IMR-90 (cell line): ENCODE data around the gene POU3F2.

Source experiments
- POLR2A ChIP-seq: IDR thresholded peaks from 2 replicates; pipeline ENCODE4 v1.6.1; 2012; ENCODE audit warnings: mild to moderate bottlenecking, low read depth, low read length
- RAD21 ChIP-seq: IDR thresholded peaks from 2 replicates; pipeline ENCODE4 v1.6.1; 2012; ENCODE audit warnings: low read length, improper control_type of control experiment
- RCOR1 ChIP-seq: IDR thresholded peaks from 2 replicates; pipeline ENCODE4 v1.6.1; 2012; ENCODE audit warnings: mild to moderate bottlenecking, low read length, improper control_type of control experiment; ENCODE audit not compliant: insufficient replicate concordance
- SMC3 ChIP-seq: fragments of 150-350 bp; IDR thresholded peaks from 2 replicates; pipeline ENCODE4 v1.6.1; 2016; ENCODE audit warnings: low read depth, mild to moderate bottlenecking, antibody characterized with exemption, low read length, moderate library complexity
- TF ChIP-seq, protein P1 (sequence below): conservative IDR thresholded peaks from 2 replicates; pipeline ENCODE4 v1.5.1; 2012; ENCODE audit warnings: mild to moderate bottlenecking, low read depth, low read length, improper control_type of control experiment

- TF ChIP-seq, protein P1, sequence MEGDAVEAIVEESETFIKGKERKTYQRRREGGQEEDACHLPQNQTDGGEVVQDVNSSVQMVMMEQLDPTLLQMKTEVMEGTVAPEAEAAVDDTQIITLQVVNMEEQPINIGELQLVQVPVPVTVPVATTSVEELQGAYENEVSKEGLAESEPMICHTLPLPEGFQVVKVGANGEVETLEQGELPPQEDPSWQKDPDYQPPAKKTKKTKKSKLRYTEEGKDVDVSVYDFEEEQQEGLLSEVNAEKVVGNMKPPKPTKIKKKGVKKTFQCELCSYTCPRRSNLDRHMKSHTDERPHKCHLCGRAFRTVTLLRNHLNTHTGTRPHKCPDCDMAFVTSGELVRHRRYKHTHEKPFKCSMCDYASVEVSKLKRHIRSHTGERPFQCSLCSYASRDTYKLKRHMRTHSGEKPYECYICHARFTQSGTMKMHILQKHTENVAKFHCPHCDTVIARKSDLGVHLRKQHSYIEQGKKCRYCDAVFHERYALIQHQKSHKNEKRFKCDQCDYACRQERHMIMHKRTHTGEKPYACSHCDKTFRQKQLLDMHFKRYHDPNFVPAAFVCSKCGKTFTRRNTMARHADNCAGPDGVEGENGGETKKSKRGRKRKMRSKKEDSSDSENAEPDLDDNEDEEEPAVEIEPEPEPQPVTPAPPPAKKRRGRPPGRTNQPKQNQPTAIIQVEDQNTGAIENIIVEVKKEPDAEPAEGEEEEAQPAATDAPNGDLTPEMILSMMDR: no peak
- no peak for TF ChIP-seq RAD21
- no peak for TF ChIP-seq SMC3
- TF ChIP-seq POLR2A: no peak
- TF ChIP-seq RCOR1: no peak
Measured at GRCh38 chr6:98885330-98885729, 51.0 kb downstream of the POU3F2 start.
